ENCODE measurements around the gene JAK3.
"Not testable (repeated sequence)": the region's sequence is repeated elsewhere in the genome, so short reads cannot be mapped to it uniquely, and the experiment has no call there.

Gene JAK3

GRCh38 chr19:17802137-17802858 is 45.5 kb downstream of the JAK3 start:
- no peak for DNase-seq

GRCh38 chr19:17798599-17798998 is 49.2 kb downstream of the JAK3 start:
- DNase-seq, result not testable (repeated sequence)

GRCh38 chr19:17797424-17798201 is 50.2 kb downstream of the JAK3 start:
- no peak for DNase-seq

- no peak for DNase-seq
These were observed 50.9 kb downstream of the JAK3 start for GRCh38 chr19:17796838-17797423.

- DNase-seq, result no peak
These were observed 51.6 kb downstream of the JAK3 start for GRCh38 chr19:17796013-17796837.

GRCh38 chr19:17795495-17795856 is 52.3 kb downstream of the JAK3 start:
- no peak for DNase-seq

GRCh38 chr19:17794731-17795494 is 52.9 kb downstream of the JAK3 start, which contains the start of gene B3GNT3:
B3GNT3 (plus strand) TSS chr19:17795138; CDS start chr19:17807808, 12,670 bp downstream.
- no peak for DNase-seq

- DNase-seq, result no peak
These were observed 53.4 kb downstream of the JAK3 start for GRCh38 chr19:17794412-17794730.

- no peak for DNase-seq
These were observed 57.6 kb downstream of the JAK3 start for GRCh38 chr19:17790059-17790780.

- no peak for DNase-seq
These were observed 59.1 kb downstream of the JAK3 start for GRCh38 chr19:17788632-17789031.

GRCh38 chr19:17787274-17787913 is 60.4 kb downstream of the JAK3 start:
- DNase-seq, result no peak

GRCh38 chr19:17784201-17785008 is 63.4 kb downstream of the JAK3 start:
- no peak for DNase-seq

- not testable (repeated sequence) for DNase-seq
These were observed 64.1 kb downstream of the JAK3 start for GRCh38 chr19:17783721-17784120.

- DNase-seq, result no peak
These were observed 67.0 kb downstream of the JAK3 start for GRCh38 chr19:17780781-17781180.

GRCh38 chr19:17778968-17779929 is 68.5 kb downstream of the JAK3 start:
- DNase-seq, result no peak

- DNase-seq, result no peak
These were observed 69.4 kb downstream of the JAK3 start for GRCh38 chr19:17778251-17778967.

- not testable (repeated sequence) for DNase-seq
These were observed 69.9 kb downstream of the JAK3 start for GRCh38 chr19:17777840-17778239.

All from NCI-H2081 treated with DMSO at 0.1 percent for 48 hours (cell line).